Mesothelial cell of epicardium (in vitro differentiated cells): Measurements from ENCODE around the gene ARHGAP4. TPM values are rescaled to one million over a fixed set of nuclear protein-coding genes. Genes with fewer than 3 reads are reported as not detected.
A peak's percentile ranks its signal among the peaks of the same experiment; 100 is the strongest.

ENCODE experiments used
- DNase-seq, 2 experiments: peaks; one replicate each; pipeline ENCODE4 v3.0.0; 2021; ENCODE audit warnings: low spot score in 2 of 2; ENCODE audit not compliant: unreplicated experiment in 2 of 2
- H3K27ac Mint-ChIP-seq: 2 replicates; pipeline ENCODE4 v1.8.0; 2021; ENCODE audit warnings: mixed read lengths
- H3K27me3 Mint-ChIP-seq: 2 replicates; pipeline ENCODE4 v1.8.0; 2021; ENCODE audit warnings: low read depth, mixed read lengths
- H3K36me3 Mint-ChIP-seq: 2 replicates; pipeline ENCODE4 v1.8.0; 2021; ENCODE audit warnings: mixed read lengths
- H3K4me1 Mint-ChIP-seq: 2 replicates; pipeline ENCODE4 v1.8.0; 2021; ENCODE audit warnings: mixed read lengths
- H3K4me3 Mint-ChIP-seq: 2 replicates; pipeline ENCODE4 v1.8.0; 2021; ENCODE audit warnings: mild to moderate bottlenecking, moderate library complexity, mixed read lengths
- H3K9me3 Mint-ChIP-seq: 2 replicates; pipeline ENCODE4 v1.8.0; 2021; ENCODE audit warnings: mixed read lengths
- total RNA-seq: library from RNA; stranded (reverse); gene quantifications from 3 replicates; pipeline ENCODE4 v1.2.1, GENCODE V29; 2021
- TF ChIP-seq, protein P1 (sequence below): fragments of 200-600 bp; sonication (generic); IDR thresholded peaks from one replicate; pipeline ENCODE4 v1.5.0; 2021; ENCODE audit warnings: antibody characterized with exemption; ENCODE audit not compliant: unreplicated experiment

ARHGAP4 gene
- total RNA-seq, 1 donor from 2014 or later: 62.8 TPM

DNA sequence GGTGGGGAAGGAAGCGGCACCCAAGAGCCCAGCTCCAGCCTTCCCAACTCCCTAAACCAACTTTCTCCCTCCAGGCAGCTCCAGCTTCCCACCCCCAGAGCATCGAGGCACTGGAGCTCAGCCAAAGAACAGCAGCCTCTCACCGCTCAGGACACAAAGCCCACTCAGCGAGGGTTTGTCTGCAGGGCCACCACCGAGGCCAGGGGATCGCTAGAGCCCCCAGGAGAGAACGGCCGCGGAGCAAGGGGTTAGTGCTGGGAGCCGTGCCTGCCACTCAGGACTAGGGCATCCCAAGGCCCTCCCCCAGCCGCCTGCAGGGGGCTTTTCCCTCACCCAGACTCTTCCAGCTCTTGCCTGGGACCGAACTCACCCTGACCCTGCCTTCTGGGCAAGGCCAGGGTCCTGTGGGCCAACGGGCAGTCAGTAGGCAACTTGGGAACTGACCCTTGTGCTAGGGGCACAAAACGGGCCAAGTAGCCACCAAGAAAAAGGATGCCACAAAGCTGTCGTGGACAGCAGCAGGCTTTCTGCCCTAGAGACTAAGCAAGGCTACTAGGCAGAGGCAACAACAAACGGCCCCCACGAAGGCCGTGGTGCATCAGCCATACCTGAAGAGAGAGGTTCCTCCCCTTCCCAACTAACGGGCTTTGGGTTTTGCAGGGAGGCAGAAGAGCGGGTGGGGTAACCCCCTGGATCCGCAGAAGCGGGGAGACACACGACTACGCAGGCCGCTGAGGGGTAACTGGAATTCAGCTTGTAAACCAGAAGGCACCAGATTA lies 43.2 kb upstream of the ARHGAP4 start:
- Mint-ChIP-seq H3K9me3 (no peaks in the 10 kb centered on the region), H3K27me3 (no peaks in the 10 kb centered on the region), H3K36me3 (no peaks in the 10 kb centered on the region), H3K4me3 (peak overlapping the region; percentile 100), H3K4me1 (peaks cover 52% of the 10 kb centered on the region), H3K27ac (peak overlapping the region; percentile 96)
- no peak for DNase-seq
- TF ChIP-seq, protein P1, sequence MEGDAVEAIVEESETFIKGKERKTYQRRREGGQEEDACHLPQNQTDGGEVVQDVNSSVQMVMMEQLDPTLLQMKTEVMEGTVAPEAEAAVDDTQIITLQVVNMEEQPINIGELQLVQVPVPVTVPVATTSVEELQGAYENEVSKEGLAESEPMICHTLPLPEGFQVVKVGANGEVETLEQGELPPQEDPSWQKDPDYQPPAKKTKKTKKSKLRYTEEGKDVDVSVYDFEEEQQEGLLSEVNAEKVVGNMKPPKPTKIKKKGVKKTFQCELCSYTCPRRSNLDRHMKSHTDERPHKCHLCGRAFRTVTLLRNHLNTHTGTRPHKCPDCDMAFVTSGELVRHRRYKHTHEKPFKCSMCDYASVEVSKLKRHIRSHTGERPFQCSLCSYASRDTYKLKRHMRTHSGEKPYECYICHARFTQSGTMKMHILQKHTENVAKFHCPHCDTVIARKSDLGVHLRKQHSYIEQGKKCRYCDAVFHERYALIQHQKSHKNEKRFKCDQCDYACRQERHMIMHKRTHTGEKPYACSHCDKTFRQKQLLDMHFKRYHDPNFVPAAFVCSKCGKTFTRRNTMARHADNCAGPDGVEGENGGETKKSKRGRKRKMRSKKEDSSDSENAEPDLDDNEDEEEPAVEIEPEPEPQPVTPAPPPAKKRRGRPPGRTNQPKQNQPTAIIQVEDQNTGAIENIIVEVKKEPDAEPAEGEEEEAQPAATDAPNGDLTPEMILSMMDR: peak; percentile 22

DNA sequence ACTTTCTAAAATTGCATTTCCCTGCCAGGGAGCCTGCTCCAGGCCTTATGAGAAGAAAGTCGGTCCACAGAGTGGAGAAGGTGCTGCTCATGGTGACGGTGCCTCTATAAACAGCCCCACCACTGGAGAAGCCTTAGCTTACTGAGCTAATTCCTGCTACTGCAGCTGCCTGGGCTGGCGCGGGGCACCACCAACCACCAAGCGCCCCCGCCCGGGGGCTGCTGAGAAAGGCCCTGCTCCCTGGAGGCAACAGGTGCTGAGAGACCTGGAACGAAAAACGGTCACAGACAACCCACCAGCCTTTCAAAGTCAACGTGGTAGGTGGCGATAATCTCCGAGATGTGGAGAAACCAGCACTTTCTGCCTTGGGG lies 42.7 kb upstream of the ARHGAP4 start:
- TF ChIP-seq, protein P1: no peak
- Mint-ChIP-seq H3K36me3 (no peaks in the 10 kb centered on the region), H3K4me3 (peak overlapping the region; percentile 100), H3K27ac (peak overlapping the region; percentile 96), H3K27me3 (no peaks in the 10 kb centered on the region), H3K9me3 (no peaks in the 10 kb centered on the region), H3K4me1 (peaks cover 46% of the 10 kb centered on the region)
- no peak for DNase-seq

DNA sequence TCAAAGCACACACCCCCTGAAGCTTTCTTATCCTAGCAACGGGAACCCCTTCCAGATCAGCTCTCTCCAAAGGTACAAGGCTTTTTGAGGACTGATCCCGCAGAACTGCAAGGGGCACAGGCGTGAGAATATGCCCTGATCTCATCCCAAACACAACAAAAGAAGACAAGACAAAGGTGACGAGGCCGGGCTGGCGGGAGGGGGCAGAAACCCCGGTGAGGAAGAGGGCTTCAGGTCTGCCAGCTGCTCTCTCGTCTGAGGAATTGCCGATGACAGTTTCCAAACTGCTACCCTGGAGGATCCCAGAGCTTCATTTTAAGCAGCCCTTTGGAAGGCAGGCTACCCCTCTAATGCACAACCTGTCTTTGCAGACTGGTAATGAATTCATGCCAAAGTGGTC lies 42.2 kb upstream of the ARHGAP4 start:
- Mint-ChIP-seq H3K9me3 (no peaks in the 10 kb centered on the region), H3K4me3 (peak overlapping the region; percentile 100), H3K27me3 (no peaks in the 10 kb centered on the region), H3K4me1 (peaks cover 41% of the 10 kb centered on the region), H3K27ac (peak overlapping the region; percentile 74), H3K36me3 (no peaks in the 10 kb centered on the region)
- no peak for DNase-seq
- TF ChIP-seq, protein P1: no peak

DNA sequence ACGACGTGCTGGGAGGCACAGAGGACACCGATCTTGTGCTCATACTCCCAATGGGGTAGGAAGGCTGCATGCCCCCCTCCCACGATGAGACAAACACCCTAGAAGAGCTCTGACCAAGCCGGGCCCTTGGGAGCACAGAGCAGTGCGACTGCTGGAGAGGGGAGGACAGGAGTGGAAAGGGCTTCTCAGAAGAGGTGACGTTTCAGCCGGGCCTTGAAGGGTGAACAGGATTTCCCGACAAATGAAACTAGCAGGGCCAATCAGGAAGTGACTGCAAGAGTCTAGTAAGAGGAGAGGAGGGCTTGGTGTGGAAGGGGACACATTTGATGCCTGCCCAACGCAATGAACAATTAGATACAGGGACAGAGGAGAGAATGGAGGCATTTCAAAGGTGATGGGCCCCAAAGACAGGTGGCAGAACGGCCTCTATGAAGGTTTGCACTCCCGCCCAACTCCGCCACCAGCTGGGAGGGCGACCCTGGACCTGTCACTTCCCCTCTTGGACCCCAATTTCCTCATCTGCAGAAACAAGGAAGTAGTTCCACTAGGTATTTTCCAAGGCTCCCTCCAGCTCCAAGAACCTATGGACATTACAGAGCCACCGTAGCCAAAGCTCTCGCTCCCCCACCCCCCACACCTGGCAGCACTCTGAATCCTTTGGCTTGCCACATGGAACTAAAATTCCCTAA lies 41.6 kb upstream of the ARHGAP4 start:
- DNase-seq: no peak
- H3K4me3 Mint-ChIP-seq: peak overlapping the region; percentile 100
- TF ChIP-seq, protein P1: no peak
- no peaks in the 10 kb centered on the region for H3K27me3 Mint-ChIP-seq
- peaks cover 5% of the 10 kb centered on the region for H3K36me3 Mint-ChIP-seq
- peaks cover 38% of the 10 kb centered on the region for H3K4me1 Mint-ChIP-seq
- H3K9me3 Mint-ChIP-seq: no peaks in the 10 kb centered on the region
- H3K27ac Mint-ChIP-seq: peak overlapping the region; percentile 48

DNA sequence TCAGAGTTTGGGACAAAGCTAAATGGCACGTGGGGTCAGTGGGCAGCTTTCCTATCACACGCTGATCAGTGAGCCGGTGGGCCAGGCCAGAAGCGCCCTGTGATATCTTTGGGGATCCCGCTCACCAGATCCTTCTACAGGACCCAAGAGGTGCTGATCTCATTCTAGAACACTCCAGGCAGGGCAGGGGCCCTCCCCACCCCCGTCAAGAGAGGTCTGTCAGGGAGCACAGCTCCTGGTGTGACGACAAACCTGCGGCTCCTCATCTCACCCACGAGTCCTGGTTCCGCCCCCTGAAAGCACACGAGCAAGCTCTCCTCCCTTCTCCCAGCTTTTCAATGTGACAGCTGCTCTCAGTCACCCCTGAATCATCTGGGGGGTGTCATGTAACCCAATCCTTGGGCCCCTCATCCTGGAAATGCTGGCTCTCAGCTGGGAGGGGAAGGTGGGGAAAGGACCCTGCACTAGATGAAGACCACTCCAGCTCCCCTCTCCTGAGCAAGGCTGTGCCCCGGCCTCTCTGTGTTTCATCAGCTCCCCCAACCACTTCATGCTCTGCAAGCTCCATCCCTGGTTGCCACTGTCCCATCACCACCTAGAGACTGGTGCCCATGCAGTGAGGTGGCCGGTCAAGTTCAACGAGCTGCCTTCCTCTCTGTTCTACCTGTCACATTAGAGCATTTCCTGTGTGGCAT lies 40.9 kb upstream of the ARHGAP4 start:
- H3K9me3 Mint-ChIP-seq: no peaks in the 10 kb centered on the region
- no peaks in the 10 kb centered on the region for H3K27me3 Mint-ChIP-seq
- peak overlapping the region; percentile 48 for H3K27ac Mint-ChIP-seq
- H3K4me3 Mint-ChIP-seq: peak overlapping the region; percentile 100
- no peak for DNase-seq
- TF ChIP-seq, protein P1: no peak
- H3K4me1 Mint-ChIP-seq: peaks cover 38% of the 10 kb centered on the region
- peaks cover 8% of the 10 kb centered on the region for H3K36me3 Mint-ChIP-seq
